Upper lobe of right lung (tissue), 1 donor: ENCODE measurements around the gene CDC42BPA. TPM values are rescaled to one million over a fixed set of nuclear protein-coding genes. Genes with fewer than 3 reads are reported as not detected.

ENCODE experiments used
- ATAC-seq: fragments of 200-7000 bp; cut with Tn5 transposase; one replicate; pipeline ENCODE4 v1.9.1; 2020; ENCODE audit warnings: mild to moderate bottlenecking, moderate library complexity
- DNase-seq: peaks from one replicate; pipeline ENCODE4 v3.0.0-alpha.2; 2020
- H3K27ac ChIP-seq: fragments of 200-600 bp; one replicate; pipeline ENCODE4 v1.8.0; 2022
- H3K27me3 ChIP-seq: fragments of 200-600 bp; one replicate; pipeline ENCODE4 v1.8.0; 2022; ENCODE audit warnings: mild to moderate bottlenecking
- H3K36me3 ChIP-seq: fragments of 200-600 bp; one replicate; pipeline ENCODE4 v1.8.0; 2022
- H3K4me1 ChIP-seq: fragments of 200-600 bp; one replicate; pipeline ENCODE4 v1.8.0; 2022
- H3K4me3 ChIP-seq: fragments of 200-600 bp; one replicate; pipeline ENCODE4 v1.8.0; 2022; ENCODE audit warnings: mild to moderate bottlenecking
- H3K9me3 ChIP-seq: fragments of 200-600 bp; one replicate; pipeline ENCODE4 v1.8.0; 2022
- intact Hi-C: fragments of 100-400 bp; cut with DNase I; formaldehyde crosslinking; loops from one replicate; pipeline ENCODE4 v1.11.0; 2022
- total RNA-seq: library from RNA; stranded (reverse); fragmentation: NEBNext Ultra II Directional; extraction: Animal tissue kit (Norgen Biotek cat#: 25700); gene quantifications from one replicate; pipeline ENCODE4 v1.2.1, GENCODE V29; 2021
- TF ChIP-seq, protein P1 (sequence below): fragments of 200-600 bp; IDR thresholded peaks from one replicate; pipeline ENCODE4 v1.8.0; 2022; ENCODE audit warnings: antibody characterized with exemption
- donor health status: DM: no; HTN: yes; CAD: no; lungs with severe emphysema.

CDC42BPA gene
- total RNA-seq, 1 donor from 2014 or later: 41.8 TPM

DNA sequence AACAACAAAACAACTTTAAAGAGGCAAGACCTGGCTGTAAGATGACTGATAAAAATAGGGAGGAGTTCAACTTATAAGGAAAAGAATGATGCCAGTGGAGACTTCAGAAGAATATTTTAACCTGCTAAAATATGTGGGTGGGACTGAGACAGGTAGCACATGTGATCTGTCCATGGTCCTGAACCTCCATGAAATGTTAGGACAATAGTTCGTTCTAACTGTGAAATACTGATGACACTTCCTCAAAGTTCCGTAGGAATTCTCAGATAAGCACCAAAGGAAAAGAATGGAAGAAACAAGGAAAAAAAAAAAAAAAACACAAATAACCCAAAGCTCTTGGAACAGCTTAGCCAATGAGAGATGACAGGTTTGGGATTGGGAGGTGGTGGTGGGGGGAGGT, 44.7 kb downstream of the CDC42BPA start:
- peaks cover 3% of the 10 kb centered on the region for H3K4me1 ChIP-seq
- ATAC-seq (no peak), DNase-seq (no peak)
- no peaks in the 10 kb centered on the region for H3K9me3 ChIP-seq
- TF ChIP-seq, protein P1, sequence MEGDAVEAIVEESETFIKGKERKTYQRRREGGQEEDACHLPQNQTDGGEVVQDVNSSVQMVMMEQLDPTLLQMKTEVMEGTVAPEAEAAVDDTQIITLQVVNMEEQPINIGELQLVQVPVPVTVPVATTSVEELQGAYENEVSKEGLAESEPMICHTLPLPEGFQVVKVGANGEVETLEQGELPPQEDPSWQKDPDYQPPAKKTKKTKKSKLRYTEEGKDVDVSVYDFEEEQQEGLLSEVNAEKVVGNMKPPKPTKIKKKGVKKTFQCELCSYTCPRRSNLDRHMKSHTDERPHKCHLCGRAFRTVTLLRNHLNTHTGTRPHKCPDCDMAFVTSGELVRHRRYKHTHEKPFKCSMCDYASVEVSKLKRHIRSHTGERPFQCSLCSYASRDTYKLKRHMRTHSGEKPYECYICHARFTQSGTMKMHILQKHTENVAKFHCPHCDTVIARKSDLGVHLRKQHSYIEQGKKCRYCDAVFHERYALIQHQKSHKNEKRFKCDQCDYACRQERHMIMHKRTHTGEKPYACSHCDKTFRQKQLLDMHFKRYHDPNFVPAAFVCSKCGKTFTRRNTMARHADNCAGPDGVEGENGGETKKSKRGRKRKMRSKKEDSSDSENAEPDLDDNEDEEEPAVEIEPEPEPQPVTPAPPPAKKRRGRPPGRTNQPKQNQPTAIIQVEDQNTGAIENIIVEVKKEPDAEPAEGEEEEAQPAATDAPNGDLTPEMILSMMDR: no peak
- intact Hi-C loops: no loop called here
- no peaks in the 10 kb centered on the region for H3K27me3 ChIP-seq
- no peaks in the 10 kb centered on the region for H3K36me3 ChIP-seq
- no peak overlapping the region for H3K4me3 ChIP-seq
- H3K27ac ChIP-seq: no peak overlapping the region

DNA sequence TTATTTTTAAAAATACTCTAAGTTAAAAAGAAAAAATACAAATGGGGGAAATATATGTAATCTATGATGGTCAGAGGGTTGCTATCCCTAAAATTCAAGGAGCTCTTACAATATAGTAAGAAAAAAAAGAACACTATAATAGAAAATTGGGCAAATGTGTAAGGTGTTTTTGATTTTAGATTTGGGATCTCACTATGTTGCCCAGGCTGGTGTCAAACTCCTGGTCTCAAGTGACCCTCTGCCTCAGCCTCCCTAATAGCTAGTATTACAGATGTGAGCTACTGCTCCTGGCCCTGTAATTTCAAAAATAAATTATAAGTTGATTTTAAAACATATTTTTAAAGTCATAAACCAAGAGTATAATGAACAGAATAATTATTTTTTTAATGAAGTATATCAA, 45.9 kb downstream of the CDC42BPA start:
- intact Hi-C loops: no loop called here
- H3K36me3 ChIP-seq: no peaks in the 10 kb centered on the region
- no peak for DNase-seq

DNA sequence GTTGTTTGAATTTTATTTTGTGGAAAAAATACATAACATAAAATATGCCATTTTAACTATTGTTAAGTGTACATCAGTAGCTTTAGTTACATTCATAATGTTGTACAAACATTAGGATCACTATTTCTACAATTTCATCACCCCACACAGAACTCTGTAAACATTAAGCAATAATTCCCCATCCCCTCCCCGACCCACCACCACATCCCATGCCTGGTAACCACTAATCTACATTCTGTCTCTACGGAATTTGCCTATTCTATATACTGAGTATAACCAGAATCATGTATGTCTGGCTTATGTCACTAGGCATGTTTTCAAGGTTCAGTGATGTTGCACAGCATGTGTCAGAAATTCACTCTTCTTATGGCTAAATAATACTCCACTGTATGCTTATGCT, 47.7 kb downstream of the CDC42BPA start:
- peaks cover 3% of the 10 kb centered on the region for H3K4me1 ChIP-seq
- intact Hi-C loops: no loop called here
- TF ChIP-seq, protein P1: no peak
- no peaks in the 10 kb centered on the region for H3K36me3 ChIP-seq
- no peak for DNase-seq
- no peaks in the 10 kb centered on the region for H3K27me3 ChIP-seq
- no peak overlapping the region for H3K27ac ChIP-seq
- ATAC-seq: no peak
- no peak overlapping the region for H3K4me3 ChIP-seq
- H3K9me3 ChIP-seq: no peaks in the 10 kb centered on the region

More for the DNA sequence above, 45.9 kb downstream of the CDC42BPA start:
- Histone ChIP-seq H3K4me3 (no peak overlapping the region), H3K4me1 (peaks cover 3% of the 10 kb centered on the region), H3K27ac (no peak overlapping the region), H3K9me3 (no peaks in the 10 kb centered on the region), H3K27me3 (no peaks in the 10 kb centered on the region)
- TF ChIP-seq, protein P1: no peak
- no peak for ATAC-seq

DNA sequence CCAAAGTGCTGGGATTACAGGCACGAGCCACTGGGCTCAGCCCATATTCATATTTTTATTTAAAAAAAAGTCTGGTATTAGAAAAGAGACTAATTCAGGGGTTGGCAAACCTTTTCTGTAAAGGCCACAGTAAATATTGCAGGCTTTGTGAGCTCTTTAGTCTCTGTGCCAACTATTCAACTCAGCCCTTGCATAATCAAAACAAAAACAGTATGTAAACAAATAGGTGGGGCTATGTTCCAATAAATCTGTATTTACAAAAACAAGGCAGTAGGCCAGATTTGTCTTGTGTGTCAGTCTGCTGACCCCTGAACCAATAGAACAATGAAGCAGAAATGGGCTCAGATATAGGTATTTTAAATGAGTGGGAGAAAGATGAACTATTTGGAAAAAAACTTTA, 49.3 kb downstream of the CDC42BPA start:
- intact Hi-C loops: no loop called here
- TF ChIP-seq, protein P1: no peak
- Histone ChIP-seq H3K27ac (no peak overlapping the region), H3K27me3 (no peaks in the 10 kb centered on the region), H3K36me3 (no peaks in the 10 kb centered on the region), H3K4me3 (no peak overlapping the region), H3K4me1 (peaks cover 3% of the 10 kb centered on the region), H3K9me3 (no peaks in the 10 kb centered on the region)
- no peak for DNase-seq
- no peak for ATAC-seq

DNA sequence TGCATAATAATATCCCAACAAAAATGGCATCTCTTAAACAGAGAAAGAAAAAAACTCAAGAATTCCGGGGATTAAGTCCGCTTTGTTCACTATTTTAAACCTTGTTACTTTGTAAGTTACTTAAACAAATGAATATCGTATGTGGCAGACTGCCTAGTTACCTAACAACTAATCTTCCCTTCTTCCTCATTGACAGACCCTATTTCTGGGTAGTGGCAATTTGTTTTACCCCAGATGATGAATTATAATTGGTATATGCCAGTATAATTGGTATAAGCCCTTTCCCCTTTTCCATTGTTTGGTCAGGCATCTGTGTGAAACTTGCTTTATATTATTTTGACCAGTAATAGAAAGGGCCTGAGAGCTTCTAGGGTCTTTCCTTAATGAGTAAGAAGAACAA, 52.4 kb downstream of the CDC42BPA start:
- H3K27ac ChIP-seq: no peak overlapping the region
- DNase-seq: no peak
- no peaks in the 10 kb centered on the region for H3K36me3 ChIP-seq
- no peaks in the 10 kb centered on the region for H3K9me3 ChIP-seq
- no peak overlapping the region for H3K4me3 ChIP-seq
- TF ChIP-seq, protein P1: no peak
- intact Hi-C loops: no loop called here
- no peaks in the 10 kb centered on the region for H3K27me3 ChIP-seq
- peaks cover 3% of the 10 kb centered on the region for H3K4me1 ChIP-seq
- no peak for ATAC-seq

DNA sequence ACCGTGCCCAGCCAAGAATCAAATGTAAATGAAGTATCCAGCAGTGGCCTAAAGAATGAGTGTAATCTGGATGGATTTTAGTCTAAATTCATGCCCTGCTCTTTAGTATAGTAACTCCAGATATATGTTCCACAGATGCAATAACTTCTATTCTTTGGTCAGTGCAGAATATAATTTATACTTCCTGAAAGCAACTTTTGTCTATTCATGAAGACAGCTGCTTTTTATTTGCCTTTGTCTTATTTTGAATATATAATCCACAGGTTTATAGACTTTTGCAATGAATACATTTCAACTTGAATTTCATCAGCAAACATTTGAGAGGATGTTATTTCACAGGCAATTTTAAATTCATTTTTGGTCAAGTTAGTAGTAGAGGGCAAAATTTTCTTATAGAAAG, 54.4 kb downstream of the CDC42BPA start:
- H3K9me3 ChIP-seq: no peaks in the 10 kb centered on the region
- H3K36me3 ChIP-seq: no peaks in the 10 kb centered on the region
- no peak for DNase-seq
- peaks cover 3% of the 10 kb centered on the region for H3K4me1 ChIP-seq
- intact Hi-C loops: no loop called here
- TF ChIP-seq, protein P1: no peak
- no peaks in the 10 kb centered on the region for H3K27me3 ChIP-seq
- ATAC-seq: no peak
- H3K4me3 ChIP-seq: no peak overlapping the region
- no peak overlapping the region for H3K27ac ChIP-seq
